Transverse colon (tissue), 4 donors: Measurements from ENCODE around the gene C2orf15.

ENCODE experiments used
- EP300 ChIP-seq: sonication (generic); formaldehyde crosslinking; IDR thresholded peaks from one replicate; pipeline ENCODE4 v1.6.1; 2017; ENCODE audit warnings: antibody characterized with exemption, low read depth
- POLR2A ChIP-seq: fragments of 450-650 bp; IDR thresholded peaks from one replicate; pipeline ENCODE4 v1.6.1; 2016; ENCODE audit warnings: antibody characterized with exemption, mild to moderate bottlenecking, moderate library complexity
- POLR2AphosphoS5 ChIP-seq, 3 donors: sonication (generic); formaldehyde crosslinking; IDR thresholded peaks; one replicate each; pipeline ENCODE4 v1.6.1; 2016; ENCODE audit warnings: antibody characterized with exemption in 3 of 3
- TF ChIP-seq, protein P1 (sequence below), 5 experiments: fragments of 200-600 bp in 3 of 5; fragments of 450-650 bp in 2 of 5; sonication (generic) in 3 of 5; IDR thresholded peaks; 1 replicate in 2 of 5; 2 replicates in 3 of 5; pipeline ENCODE4 v1.5.1; 2016 to 2017; ENCODE audit warnings: antibody characterized with exemption in 5 of 5, inconsistent platforms in 3 of 5, mild to moderate bottlenecking in 2 of 5, moderate library complexity in 1 of 5

DNA sequence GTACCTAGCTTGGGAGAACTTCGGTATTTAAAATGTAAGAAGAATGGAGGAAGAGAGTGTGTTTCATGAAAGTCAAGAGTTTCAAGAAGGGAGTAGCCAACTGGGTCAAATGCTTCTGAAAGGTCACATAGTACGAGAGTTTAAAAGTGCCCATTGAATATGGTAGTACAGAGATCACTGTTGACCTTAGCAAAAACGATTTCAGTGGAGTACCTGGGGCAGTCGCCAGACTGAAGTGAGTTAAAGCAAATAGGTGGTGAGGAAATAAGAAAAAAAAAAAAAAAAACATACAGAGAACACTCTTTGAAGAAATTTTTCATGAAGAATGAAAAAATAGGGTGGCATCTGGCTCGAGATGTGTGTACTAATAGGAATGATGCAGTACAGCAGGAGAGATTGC is 24.7 kb downstream of the C2orf15 start:
- TF ChIP-seq, protein P1, sequence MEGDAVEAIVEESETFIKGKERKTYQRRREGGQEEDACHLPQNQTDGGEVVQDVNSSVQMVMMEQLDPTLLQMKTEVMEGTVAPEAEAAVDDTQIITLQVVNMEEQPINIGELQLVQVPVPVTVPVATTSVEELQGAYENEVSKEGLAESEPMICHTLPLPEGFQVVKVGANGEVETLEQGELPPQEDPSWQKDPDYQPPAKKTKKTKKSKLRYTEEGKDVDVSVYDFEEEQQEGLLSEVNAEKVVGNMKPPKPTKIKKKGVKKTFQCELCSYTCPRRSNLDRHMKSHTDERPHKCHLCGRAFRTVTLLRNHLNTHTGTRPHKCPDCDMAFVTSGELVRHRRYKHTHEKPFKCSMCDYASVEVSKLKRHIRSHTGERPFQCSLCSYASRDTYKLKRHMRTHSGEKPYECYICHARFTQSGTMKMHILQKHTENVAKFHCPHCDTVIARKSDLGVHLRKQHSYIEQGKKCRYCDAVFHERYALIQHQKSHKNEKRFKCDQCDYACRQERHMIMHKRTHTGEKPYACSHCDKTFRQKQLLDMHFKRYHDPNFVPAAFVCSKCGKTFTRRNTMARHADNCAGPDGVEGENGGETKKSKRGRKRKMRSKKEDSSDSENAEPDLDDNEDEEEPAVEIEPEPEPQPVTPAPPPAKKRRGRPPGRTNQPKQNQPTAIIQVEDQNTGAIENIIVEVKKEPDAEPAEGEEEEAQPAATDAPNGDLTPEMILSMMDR (IDR thresholded peaks at IDR 0.05) = no peak
- no peak for TF ChIP-seq POLR2AphosphoS5 (IDR thresholded peaks at IDR 0.05)
- no peak for TF ChIP-seq POLR2A
- no peak for TF ChIP-seq EP300
